Measurements from ENCODE around the gene CUL5.

DNA sequence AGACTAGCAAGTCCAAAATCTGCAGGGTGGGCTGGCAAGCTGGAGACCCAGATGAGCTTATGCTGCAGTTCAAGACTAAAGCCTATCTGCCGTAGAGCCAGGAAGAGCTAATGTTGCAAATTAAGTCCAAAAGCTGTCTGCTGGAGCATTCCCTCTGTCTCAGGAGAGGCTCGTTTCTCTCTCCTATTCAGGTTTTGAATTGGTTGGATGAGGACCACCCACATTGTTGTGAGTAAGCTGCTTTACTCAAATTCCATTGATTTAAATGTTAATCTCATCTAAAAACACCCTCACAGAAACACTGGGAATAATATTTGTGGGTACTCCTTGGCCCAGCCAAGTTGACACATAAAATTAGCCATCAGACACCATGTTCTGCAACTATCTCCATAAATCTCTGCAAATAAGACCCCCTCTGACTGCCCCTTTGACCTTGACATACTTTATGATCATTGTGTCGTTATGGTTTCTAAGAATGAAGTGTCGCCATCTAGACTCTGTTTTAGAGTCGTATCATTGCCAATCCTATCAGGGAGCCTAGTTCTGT lies 16.8 kb upstream of the CUL5 start:
- TF ChIP-seq, protein P1, sequence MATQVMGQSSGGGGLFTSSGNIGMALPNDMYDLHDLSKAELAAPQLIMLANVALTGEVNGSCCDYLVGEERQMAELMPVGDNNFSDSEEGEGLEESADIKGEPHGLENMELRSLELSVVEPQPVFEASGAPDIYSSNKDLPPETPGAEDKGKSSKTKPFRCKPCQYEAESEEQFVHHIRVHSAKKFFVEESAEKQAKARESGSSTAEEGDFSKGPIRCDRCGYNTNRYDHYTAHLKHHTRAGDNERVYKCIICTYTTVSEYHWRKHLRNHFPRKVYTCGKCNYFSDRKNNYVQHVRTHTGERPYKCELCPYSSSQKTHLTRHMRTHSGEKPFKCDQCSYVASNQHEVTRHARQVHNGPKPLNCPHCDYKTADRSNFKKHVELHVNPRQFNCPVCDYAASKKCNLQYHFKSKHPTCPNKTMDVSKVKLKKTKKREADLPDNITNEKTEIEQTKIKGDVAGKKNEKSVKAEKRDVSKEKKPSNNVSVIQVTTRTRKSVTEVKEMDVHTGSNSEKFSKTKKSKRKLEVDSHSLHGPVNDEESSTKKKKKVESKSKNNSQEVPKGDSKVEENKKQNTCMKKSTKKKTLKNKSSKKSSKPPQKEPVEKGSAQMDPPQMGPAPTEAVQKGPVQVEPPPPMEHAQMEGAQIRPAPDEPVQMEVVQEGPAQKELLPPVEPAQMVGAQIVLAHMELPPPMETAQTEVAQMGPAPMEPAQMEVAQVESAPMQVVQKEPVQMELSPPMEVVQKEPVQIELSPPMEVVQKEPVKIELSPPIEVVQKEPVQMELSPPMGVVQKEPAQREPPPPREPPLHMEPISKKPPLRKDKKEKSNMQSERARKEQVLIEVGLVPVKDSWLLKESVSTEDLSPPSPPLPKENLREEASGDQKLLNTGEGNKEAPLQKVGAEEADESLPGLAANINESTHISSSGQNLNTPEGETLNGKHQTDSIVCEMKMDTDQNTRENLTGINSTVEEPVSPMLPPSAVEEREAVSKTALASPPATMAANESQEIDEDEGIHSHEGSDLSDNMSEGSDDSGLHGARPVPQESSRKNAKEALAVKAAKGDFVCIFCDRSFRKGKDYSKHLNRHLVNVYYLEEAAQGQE (tag by site-specific recombination; IDR thresholded peaks at IDR 0.05), result no peak
- TF ChIP-seq ZNF561 (tag by site-specific recombination; IDR thresholded peaks at IDR 0.05; ENCODE audit: borderline replicate concordance), result no peak
- TF ChIP-seq, protein P2, sequence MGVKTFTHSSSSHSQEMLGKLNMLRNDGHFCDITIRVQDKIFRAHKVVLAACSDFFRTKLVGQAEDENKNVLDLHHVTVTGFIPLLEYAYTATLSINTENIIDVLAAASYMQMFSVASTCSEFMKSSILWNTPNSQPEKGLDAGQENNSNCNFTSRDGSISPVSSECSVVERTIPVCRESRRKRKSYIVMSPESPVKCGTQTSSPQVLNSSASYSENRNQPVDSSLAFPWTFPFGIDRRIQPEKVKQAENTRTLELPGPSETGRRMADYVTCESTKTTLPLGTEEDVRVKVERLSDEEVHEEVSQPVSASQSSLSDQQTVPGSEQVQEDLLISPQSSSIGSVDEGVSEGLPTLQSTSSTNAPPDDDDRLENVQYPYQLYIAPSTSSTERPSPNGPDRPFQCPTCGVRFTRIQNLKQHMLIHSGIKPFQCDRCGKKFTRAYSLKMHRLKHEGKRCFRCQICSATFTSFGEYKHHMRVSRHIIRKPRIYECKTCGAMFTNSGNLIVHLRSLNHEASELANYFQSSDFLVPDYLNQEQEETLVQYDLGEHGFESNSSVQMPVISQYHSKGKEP (tag by site-specific recombination; IDR thresholded peaks at IDR 0.05), result no peak
- TF ChIP-seq YY1 (tag by site-specific recombination; IDR thresholded peaks at IDR 0.05), result no peak
- TF ChIP-seq, protein P3, sequence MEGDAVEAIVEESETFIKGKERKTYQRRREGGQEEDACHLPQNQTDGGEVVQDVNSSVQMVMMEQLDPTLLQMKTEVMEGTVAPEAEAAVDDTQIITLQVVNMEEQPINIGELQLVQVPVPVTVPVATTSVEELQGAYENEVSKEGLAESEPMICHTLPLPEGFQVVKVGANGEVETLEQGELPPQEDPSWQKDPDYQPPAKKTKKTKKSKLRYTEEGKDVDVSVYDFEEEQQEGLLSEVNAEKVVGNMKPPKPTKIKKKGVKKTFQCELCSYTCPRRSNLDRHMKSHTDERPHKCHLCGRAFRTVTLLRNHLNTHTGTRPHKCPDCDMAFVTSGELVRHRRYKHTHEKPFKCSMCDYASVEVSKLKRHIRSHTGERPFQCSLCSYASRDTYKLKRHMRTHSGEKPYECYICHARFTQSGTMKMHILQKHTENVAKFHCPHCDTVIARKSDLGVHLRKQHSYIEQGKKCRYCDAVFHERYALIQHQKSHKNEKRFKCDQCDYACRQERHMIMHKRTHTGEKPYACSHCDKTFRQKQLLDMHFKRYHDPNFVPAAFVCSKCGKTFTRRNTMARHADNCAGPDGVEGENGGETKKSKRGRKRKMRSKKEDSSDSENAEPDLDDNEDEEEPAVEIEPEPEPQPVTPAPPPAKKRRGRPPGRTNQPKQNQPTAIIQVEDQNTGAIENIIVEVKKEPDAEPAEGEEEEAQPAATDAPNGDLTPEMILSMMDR (tag by site-specific recombination; IDR thresholded peaks at IDR 0.05), result no peak
- no peak for TF ChIP-seq ZBTB20 (tag by site-specific recombination; IDR thresholded peaks at IDR 0.05)
- TF ChIP-seq ZNF549 (tag by site-specific recombination; IDR thresholded peaks at IDR 0.05), result no peak
- TF ChIP-seq ZNF114 (tag by site-specific recombination; IDR thresholded peaks at IDR 0.05), result no peak

Data from HEK293 (cell line).